CD4-positive, alpha-beta T cell treated with Interleukin-21 for 1 hour (primary cell): Measurements from ENCODE around the gene TMC1.

Source experiments
- DNase-seq: peaks from one replicate; pipeline ENCODE4 v3.0.0-alpha.2; 2020

TMC1 gene

GRCh38 chr9:72685911-72686310 is 164.5 kb downstream of the TMC1 start:
- no peak for DNase-seq

DNA sequence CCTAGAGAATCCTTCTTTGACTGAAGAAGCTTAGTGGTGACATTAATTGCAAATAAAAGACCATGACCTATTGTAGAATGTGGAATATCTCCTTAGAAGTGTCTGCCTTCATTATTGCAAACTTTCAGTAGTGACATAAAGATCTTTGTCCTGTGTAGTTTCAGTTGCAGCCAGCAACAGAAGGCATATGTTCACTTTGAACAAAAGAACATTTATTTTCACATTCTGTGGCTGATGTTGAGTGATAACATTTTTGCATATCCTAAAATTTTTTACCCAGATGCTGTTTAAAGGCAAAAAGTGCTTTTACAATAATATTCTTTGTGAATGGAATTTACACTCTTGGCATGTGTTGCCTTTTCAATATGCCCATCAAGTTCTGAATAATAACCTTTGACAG is 165.9 kb downstream of the TMC1 start:
- no peak for DNase-seq

- no peak for DNase-seq
Measured at GRCh38 chr9:72691671-72692070, 170.3 kb downstream of the TMC1 start.

DNA sequence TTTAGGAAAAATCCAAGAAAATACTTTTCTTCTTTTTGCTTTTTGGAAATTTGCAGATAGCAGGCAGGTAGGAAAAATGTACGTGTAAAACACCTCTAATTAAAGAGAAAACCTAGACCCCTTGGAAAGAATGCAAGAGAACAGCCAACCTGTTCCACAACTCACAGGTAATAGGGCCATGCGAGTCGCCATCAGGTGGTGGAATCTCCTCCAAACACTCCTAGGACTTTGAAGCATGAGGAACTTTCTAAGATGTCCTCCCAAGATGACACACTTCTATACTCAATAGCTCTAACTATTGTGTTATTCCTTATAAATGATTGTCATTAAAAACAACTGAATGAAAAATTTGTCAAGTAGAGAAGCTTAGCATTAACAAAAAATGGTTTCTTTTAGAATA is 174.0 kb downstream of the TMC1 start:
- no peak for DNase-seq

DNA sequence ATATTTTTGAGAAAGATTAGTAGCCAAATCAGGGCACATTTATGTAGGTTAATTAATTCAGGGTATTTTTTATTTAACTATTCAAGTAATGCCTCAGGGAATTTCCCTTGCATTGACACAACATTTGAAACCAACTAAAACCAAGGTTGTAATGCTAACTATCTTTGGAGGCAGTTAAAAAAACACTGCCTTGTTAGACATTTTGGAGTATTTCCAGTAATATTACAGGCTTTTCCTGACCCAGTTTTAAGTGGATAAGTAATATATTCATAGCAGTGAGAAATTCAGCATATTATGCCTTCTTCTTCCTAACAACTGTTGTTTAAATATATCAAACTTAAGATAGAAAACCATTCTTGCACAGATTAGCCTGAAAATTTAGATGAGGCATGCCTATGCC is 175.1 kb downstream of the TMC1 start:
- no peak for DNase-seq

DNA sequence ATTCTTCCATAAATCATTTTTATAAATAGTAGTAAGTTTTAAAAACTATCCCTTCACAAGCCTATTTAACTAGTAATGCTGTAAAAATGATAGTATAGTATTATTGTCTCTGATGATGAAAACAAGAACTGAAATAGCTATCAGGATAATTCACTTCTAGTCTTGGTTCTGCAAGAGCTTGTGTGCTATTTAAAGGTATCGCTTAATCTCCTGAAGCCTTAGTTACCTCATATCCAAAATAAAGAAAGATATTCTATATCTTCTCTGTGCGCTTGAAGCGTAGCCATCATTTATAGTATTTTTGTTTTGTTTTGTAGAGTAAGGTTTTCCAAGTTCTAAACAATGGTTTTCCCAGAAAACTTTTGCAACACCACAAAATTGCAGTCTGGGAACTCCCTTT is 180.1 kb downstream of the TMC1 start:
- DNase-seq: no peak

DNA sequence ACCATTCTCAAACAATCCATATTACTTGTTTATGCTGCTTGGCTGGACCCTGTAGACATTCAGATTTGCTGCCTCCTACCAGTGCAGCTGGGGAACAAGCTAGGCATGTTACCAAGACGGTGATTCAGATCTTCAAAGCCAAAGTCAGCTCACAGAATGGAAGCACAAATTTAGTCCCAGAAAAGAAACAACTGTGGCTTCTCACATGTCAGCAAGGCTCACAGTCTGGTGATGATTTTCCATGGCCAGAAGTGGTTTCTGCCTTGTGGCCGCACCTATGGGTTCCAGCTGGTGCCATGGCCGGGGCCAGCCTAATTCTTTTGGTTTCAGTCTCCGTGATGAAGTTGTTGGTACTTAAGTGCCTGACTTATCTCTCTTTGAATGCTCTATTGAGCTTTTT is 182.2 kb downstream of the TMC1 start:
- DNase-seq: no peak

GRCh38 chr9:72704688-72705375 is 183.4 kb downstream of the TMC1 start:
- DNase-seq: no peak

DNA sequence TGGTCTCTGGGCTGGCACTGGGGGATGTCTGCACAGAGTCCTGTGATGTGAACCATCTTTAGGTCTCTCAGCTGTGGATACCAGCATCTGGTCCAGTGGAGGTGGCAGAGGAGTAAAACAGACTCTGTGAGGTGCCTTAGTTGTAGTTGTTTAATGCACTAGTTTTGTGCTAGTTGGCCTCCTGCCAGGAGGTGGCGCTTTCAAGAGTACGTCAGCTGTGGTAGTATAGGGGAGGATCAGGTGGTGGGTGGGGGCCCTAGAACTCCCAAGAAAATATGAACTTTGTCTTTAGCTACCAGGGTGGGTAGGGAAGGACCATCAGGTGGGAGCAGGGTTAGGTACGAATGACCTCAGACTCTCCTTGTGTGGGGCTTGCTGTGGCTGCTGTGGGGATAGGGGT is 197.1 kb downstream of the TMC1 start:
- DNase-seq: no peak

DNA sequence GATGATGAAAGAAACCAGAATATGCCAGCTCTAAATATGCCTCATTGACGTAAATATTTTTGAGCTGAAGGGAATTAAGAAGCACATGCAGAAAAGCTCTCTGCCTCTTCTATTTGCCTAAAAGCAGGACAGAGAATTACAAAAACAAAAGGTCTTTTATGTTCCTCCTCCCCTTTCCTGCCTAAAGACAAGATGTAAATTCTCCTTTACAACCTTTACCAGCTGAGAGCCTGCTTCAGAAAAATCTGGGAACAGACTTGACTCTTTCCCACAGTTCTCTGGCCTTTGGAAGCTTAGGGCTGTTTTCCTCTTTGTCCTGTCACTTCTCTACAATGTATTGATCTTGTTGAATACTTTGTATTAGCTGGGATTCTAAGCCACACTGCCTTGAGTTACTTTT is 199.7 kb downstream of the TMC1 start:
- no peak for DNase-seq

DNA sequence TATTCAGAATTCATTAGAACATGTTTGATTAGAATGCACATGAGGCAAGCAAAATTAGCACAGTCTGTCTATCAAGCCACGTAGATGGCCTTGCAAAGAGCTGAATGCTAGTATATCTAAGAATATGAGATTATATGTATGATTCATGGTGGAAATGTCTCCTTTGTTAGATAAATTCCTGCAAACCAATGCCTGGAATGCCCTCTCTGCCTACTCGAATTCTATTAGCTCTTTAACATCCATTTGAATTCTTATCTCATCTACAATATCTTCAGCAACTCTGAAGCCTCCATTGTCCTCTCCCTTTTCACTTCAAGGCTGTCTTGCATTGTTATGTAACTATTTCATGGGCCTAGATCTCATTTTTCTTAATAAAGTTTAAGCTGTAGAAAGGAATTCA is 205.5 kb downstream of the TMC1 start:
- no peak for DNase-seq

DNA sequence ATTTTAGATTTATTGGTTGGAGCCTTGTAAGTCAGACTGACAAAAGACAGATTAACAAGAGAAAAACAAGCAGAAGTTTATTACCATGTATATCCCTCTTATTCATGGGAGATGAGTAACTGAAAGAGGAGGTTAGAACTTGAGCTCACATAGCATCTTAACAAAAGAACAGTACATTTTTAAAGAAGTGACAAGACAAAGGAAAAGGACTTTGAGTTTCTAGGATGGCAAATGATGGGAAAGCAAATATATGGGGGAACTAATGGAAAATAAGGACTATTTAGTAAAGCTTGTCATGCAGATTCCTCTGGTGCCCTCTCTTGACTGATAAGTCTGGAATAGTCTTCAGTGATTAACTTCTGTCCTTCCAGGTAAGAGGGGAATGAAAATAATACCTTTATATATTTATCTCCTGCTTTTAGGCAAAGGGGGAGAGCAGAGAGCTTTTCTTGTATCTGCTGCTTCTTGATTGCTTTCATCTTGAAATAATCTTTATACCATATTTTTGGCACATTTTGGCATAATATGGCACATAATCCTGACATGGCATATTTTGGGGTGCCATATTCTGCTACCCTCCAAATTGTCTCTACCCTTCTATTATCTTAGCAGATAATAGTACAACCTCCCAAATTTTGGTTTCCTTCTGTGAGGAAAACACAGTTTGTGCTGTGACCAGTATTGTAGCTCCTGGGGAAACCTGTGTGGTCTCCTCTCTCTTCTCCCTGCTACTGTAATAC is 206.8 kb downstream of the TMC1 start:
- DNase-seq: no peak

- no peak for DNase-seq
Measured at GRCh38 chr9:72733895-72734294, 212.5 kb downstream of the TMC1 start.

GRCh38 chr9:72734631-72735030 is 213.2 kb downstream of the TMC1 start:
- peak; percentile 0 for DNase-seq

GRCh38 chr9:72743836-72744235 is 222.4 kb downstream of the TMC1 start:
- DNase-seq: no peak

- no peak for DNase-seq
Measured at GRCh38 chr9:72749276-72749675, 227.9 kb downstream of the TMC1 start.

DNA sequence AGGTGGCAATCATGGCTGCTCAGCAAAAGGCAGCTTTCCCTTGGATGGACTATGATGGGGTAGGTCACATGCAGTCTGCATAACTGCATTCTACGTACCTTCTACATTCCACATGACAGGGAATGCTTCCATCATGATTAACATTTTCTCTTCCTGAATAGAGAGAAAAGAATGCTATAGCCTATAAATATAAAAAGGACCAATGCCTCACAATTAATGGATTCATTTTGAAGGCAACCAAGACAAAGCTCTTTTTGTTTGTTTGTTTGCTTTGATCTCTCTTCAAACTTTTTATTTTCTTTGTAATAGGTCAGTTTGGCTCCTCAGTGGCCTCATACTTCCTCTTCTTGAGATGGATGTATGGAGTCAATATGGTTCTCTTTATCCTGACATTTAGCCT is 230.1 kb downstream of the TMC1 start:
- no peak for DNase-seq

DNA sequence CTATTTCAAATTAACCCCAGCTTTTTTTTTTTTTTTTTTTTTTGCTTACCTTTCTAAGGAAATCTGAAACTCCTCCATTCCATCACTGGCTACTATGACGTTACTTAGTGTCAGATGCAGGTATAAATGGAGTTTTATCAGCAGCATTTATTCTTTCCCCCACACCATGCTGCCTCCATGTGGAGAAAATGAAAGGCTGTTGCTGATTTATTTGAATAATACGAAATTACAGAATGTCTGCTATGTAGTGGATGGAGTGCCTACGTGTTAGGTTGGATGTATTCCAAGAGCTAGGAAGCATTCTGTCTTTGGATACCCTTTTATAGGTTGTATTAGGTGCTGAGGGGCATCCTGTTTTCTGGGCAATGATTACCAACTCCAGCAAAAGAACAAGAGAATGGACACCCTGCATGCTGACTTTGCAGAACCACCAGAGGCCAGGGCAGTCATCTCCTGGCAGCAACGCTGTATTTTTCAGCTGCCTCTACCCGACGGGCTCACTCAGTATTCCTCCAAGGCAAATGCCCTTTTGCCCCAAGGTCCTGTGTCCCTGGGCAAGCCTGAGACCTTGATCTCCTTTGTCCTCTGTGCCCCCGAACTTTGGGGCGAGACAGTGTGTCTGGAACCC is 232.0 kb downstream of the TMC1 start:
- DNase-seq: no peak

- no peak for DNase-seq
Measured at GRCh38 chr9:72755836-72756235, 234.4 kb downstream of the TMC1 start.

DNA sequence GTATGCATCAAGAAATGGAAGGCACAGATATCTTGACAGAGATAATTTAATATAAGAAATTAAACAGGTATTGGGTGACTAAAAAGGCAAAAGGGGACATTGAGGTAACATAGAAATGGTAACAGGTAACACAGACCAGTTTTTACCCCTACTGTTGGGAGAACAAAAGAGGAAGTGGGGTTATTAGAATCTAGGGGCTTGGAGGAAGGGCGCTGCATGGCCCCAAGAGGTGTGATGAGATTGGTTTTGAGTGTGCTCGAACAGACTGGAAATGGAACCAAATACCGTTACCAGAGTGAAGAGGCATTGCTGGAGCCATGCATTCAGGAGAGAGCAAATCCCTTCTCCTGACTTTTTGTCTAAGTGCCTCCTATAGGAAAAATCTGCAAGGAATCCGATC is 237.5 kb downstream of the TMC1 start:
- no peak for DNase-seq

GRCh38 chr9:72763022-72763421 is 241.6 kb downstream of the TMC1 start:
- DNase-seq: no peak

- no peak for DNase-seq
Measured at GRCh38 chr9:72769546-72769945, 248.1 kb downstream of the TMC1 start.

DNA sequence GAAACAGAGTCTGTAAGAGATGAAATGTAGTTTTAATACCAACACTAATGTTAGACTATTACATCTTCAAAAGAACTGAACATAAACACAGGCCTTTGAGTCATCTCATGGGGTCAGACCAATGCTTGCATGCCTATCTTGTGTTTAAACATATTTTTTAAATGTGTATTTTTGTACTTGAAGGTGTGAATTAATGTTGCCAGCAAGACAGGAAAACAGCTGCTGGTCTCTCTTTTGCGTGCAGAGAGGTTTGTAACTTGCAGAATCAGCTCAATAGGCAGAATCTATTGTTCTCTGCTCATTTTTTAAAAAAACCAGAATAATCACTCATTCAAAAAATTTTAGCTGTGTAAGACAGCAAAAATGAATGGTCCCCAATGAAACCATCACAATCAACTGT is 251.3 kb downstream of the TMC1 start:
- no peak for DNase-seq

- no peak for DNase-seq
Measured at GRCh38 chr9:72773570-72773969, 252.2 kb downstream of the TMC1 start.
